PFSK-1 (cell line): ENCODE data around the gene PPP4R2.

Source experiments
- FOXP2 ChIP-seq: optimal IDR thresholded peaks from 2 replicates; pipeline ENCODE3; 2011; ENCODE audit warnings: borderline replicate concordance, control low read depth, inconsistent platforms; ENCODE audit not compliant: insufficient read depth; ENCODE audit errors: extremely low read length, extremely low read depth
- POLR2AphosphoS5 ChIP-seq: IDR thresholded peaks from 2 replicates; pipeline ENCODE4 v1.6.1; 2012; ENCODE audit warnings: low read depth, mild to moderate bottlenecking, control low read depth, low read length, moderate library complexity
- SIN3A ChIP-seq: IDR thresholded peaks from 2 replicates; pipeline ENCODE4 v1.6.1; 2012; ENCODE audit warnings: mild to moderate bottlenecking, low read length, moderate library complexity, borderline replicate concordance; ENCODE audit not compliant: insufficient read depth
- TAF1 ChIP-seq: IDR thresholded peaks from 2 replicates; pipeline ENCODE4 v1.6.1; 2012; ENCODE audit warnings: low read length, control low read depth, borderline replicate concordance; ENCODE audit not compliant: insufficient read depth
- TF ChIP-seq, protein P1 (sequence below), 2 experiments: IDR thresholded peaks; 2 replicates each; pipeline versions ENCODE4 v1.6.1 to v1.8.0; 2011 to 2012; ENCODE audit warnings: low read depth in 2 of 2, low read length in 2 of 2, control low read depth in 1 of 2, inconsistent platforms in 1 of 2, mild to moderate bottlenecking in 1 of 2, moderate library complexity in 1 of 2; ENCODE audit not compliant: insufficient read depth in 1 of 2

The PPP4R2 gene

GRCh38 chr3:73043414-73043813 lies 46.8 kb downstream of the PPP4R2 start:
- TF ChIP-seq SIN3A, result no peak
- no peak for TF ChIP-seq TAF1
- no peak for TF ChIP-seq FOXP2
- no peak for TF ChIP-seq POLR2AphosphoS5
- TF ChIP-seq, protein P1, sequence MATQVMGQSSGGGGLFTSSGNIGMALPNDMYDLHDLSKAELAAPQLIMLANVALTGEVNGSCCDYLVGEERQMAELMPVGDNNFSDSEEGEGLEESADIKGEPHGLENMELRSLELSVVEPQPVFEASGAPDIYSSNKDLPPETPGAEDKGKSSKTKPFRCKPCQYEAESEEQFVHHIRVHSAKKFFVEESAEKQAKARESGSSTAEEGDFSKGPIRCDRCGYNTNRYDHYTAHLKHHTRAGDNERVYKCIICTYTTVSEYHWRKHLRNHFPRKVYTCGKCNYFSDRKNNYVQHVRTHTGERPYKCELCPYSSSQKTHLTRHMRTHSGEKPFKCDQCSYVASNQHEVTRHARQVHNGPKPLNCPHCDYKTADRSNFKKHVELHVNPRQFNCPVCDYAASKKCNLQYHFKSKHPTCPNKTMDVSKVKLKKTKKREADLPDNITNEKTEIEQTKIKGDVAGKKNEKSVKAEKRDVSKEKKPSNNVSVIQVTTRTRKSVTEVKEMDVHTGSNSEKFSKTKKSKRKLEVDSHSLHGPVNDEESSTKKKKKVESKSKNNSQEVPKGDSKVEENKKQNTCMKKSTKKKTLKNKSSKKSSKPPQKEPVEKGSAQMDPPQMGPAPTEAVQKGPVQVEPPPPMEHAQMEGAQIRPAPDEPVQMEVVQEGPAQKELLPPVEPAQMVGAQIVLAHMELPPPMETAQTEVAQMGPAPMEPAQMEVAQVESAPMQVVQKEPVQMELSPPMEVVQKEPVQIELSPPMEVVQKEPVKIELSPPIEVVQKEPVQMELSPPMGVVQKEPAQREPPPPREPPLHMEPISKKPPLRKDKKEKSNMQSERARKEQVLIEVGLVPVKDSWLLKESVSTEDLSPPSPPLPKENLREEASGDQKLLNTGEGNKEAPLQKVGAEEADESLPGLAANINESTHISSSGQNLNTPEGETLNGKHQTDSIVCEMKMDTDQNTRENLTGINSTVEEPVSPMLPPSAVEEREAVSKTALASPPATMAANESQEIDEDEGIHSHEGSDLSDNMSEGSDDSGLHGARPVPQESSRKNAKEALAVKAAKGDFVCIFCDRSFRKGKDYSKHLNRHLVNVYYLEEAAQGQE (IDR thresholded peaks at IDR 0.05; ENCODE audit: insufficient read depth in 1 of 2, low read depth in 2 of 2, low read length in 2 of 2), result no peak

DNA sequence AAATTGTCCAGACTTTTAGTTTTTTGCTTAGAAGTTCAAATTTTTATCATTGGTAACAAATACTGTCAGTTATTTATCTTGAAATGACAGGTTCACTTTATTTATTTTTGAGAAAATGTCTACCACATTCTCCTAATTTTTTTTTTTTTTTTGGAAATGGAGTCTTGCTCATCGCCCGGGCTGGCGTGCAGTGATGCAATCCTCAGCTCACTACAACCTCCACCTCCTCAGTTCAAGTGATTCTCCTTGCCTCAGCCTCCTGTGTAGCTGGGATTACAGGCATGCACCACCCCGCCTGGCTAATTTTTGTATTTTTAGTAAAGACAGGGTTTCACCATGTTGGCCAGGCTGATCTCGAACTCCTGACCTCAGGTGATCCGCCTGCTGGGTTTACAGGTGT lies 48.8 kb downstream of the PPP4R2 start:
- no peak for TF ChIP-seq SIN3A
- TF ChIP-seq TAF1, result no peak
- no peak for TF ChIP-seq FOXP2
- TF ChIP-seq, protein P1 (IDR thresholded peaks at IDR 0.05; ENCODE audit: insufficient read depth in 1 of 2, low read depth in 2 of 2, low read length in 2 of 2), result no peak
- no peak for TF ChIP-seq POLR2AphosphoS5

GRCh38 chr3:73046195-73046594 lies 49.6 kb downstream of the PPP4R2 start:
- no peak for TF ChIP-seq SIN3A
- TF ChIP-seq POLR2AphosphoS5, result no peak
- TF ChIP-seq TAF1, result no peak
- TF ChIP-seq, protein P1 (IDR thresholded peaks at IDR 0.05; ENCODE audit: insufficient read depth in 1 of 2, low read depth in 2 of 2, low read length in 2 of 2), result no peak
- TF ChIP-seq FOXP2, result no peak

DNA sequence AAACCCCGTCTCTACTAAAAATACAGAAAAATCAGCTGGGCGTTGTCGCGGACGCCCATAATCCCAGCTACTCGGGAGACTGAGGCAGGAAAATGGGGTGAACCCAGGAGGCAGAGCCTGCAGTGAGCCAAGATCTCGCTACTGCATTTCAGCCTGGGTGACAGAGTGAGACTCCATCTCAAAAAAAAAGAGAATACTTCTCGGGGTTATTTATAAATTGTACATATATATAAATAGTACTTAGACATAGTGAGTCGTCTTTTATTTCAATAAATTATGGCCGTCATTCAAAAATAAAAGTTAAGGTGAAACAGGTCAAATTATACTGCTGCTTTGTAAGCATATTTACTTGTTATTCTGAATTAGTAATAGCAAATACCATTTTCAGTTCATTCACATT lies 52.7 kb downstream of the PPP4R2 start:
- TF ChIP-seq SIN3A (no peak), FOXP2 (no peak), TAF1 (no peak), POLR2AphosphoS5 (no peak)
- TF ChIP-seq, protein P1 (IDR thresholded peaks at IDR 0.05; ENCODE audit: insufficient read depth in 1 of 2, low read depth in 2 of 2, low read length in 2 of 2), result no peak

DNA sequence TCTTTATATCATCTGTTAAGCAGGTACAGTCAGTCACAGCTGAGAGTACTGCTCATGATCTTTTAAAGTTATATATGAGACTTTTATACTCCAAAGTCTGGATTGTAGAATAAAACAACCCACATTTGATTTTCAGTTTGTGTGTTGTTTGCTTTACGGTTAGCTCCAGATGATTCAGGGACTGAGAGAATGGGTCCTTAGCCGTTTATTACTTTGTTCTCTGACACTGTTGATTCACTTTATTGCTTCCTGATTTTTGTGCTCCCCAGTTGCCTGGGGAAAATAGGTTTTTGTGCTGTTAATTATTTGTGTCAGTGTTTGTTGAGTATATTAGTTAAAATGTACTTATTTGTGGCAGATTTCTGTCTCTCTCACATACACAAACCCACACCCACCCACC lies 56.2 kb downstream of the PPP4R2 start:
- no peak for TF ChIP-seq TAF1
- no peak for TF ChIP-seq SIN3A
- no peak for TF ChIP-seq POLR2AphosphoS5
- no peak for TF ChIP-seq FOXP2
- TF ChIP-seq, protein P1 (IDR thresholded peaks at IDR 0.05; ENCODE audit: insufficient read depth in 1 of 2, low read depth in 2 of 2, low read length in 2 of 2), result no peak
